ENCODE data around the gene RSPH6A.

Gene RSPH6A

GRCh38 chr19:45817010-45817724, 2.1 kb upstream of the RSPH6A start:
- peak; percentile 99 for DNase-seq (ENCODE audit: low spot score)
- in situ Hi-C loops (cut with MboI; ENCODE audit: low pct_unique_long_range_greater_than_20kb, low sequenced_read_pairs, unreplicated experiment), result no loop called here
- TF ChIP-seq CTCF (IDR thresholded peaks at IDR 0.05; ENCODE audit: extremely low read depth, insufficient read depth, missing control alignments), result peak; percentile 89

- DNase-seq (ENCODE audit: low spot score), result no peak
- TF ChIP-seq CTCF (IDR thresholded peaks at IDR 0.05; ENCODE audit: extremely low read depth, insufficient read depth, missing control alignments), result no peak
- in situ Hi-C loops (cut with MboI; ENCODE audit: low pct_unique_long_range_greater_than_20kb, low sequenced_read_pairs, unreplicated experiment), result no loop called here
Observed at GRCh38 chr19:45816236-45817009, 1.3 kb upstream of the RSPH6A start.

- no peak for DNase-seq (ENCODE audit: low spot score)
- in situ Hi-C loops (cut with MboI; ENCODE audit: low pct_unique_long_range_greater_than_20kb, low sequenced_read_pairs, unreplicated experiment), result no loop called here
- TF ChIP-seq CTCF (IDR thresholded peaks at IDR 0.05; ENCODE audit: extremely low read depth, insufficient read depth, missing control alignments), result no peak
Observed at GRCh38 chr19:45815481-45816216, 541 bp upstream of the RSPH6A start.

- TF ChIP-seq CTCF (IDR thresholded peaks at IDR 0.05; ENCODE audit: extremely low read depth, insufficient read depth, missing control alignments), result no peak
- in situ Hi-C loops (cut with MboI; ENCODE audit: low pct_unique_long_range_greater_than_20kb, low sequenced_read_pairs, unreplicated experiment), result no loop called here
- DNase-seq (ENCODE audit: low spot score), result no peak
Observed at GRCh38 chr19:45814166-45814780, 835 bp downstream of the RSPH6A start.

GRCh38 chr19:45812297-45812696, 2.8 kb downstream of the RSPH6A start:
- in situ Hi-C loops (cut with MboI; ENCODE audit: low pct_unique_long_range_greater_than_20kb, low sequenced_read_pairs, unreplicated experiment), result no loop called here

More at GRCh38 chr19:45812297-45812696, 2.8 kb downstream of the RSPH6A start:
- no peak for TF ChIP-seq CTCF (IDR thresholded peaks at IDR 0.05; ENCODE audit: extremely low read depth, insufficient read depth, missing control alignments)
- no peak for DNase-seq (ENCODE audit: low spot score)

Data from GM13977 (cell line).